GM12891 (cell line): ENCODE results near the gene COLEC12.

Source experiments
- PAX5 ChIP-seq: IDR thresholded peaks from 2 replicates; pipeline ENCODE4 v1.6.1; 2011; ENCODE audit warnings: low read length, moderate library complexity, mild to moderate bottlenecking; ENCODE audit not compliant: insufficient read depth, severe bottlenecking
- POLR2A ChIP-seq: IDR thresholded peaks from 2 replicates; pipeline ENCODE4 v1.6.1; 2011; ENCODE audit warnings: low read depth, low read length, control low read depth
- POLR2AphosphoS5 ChIP-seq: IDR thresholded peaks from 2 replicates; pipeline ENCODE4 v1.6.1; 2011; ENCODE audit warnings: low read depth, low read length, control low read depth
- TAF1 ChIP-seq: IDR thresholded peaks from 2 replicates; pipeline ENCODE4 v1.6.1; 2011; ENCODE audit warnings: low read depth, low read length, control low read depth

GRCh38 chr18:371609-371982, 128.9 kb downstream of the COLEC12 start:
- TF ChIP-seq TAF1 (no peak), POLR2AphosphoS5 (no peak), POLR2A (no peak), PAX5 (no peak)
